DOHH2 (cell line): ENCODE data around the gene MBOAT1.

Experiments used
- H3F3A ChIP-seq: fragments of 200-600 bp; sonication (generic), shearing (Covaris generic); 2 replicates; pipeline ENCODE4 v1.6.0; 2016; ENCODE audit warnings: antibody characterized with exemption, mild to moderate bottlenecking; ENCODE audit not compliant: control insufficient read depth, insufficient read depth
- H3K27ac ChIP-seq: fragments of 200-600 bp; sonication (generic); 2 replicates; pipeline ENCODE4 v1.5.1; 2014; ENCODE audit warnings: low read depth, mild to moderate bottlenecking, low read length, moderate library complexity
- H3K27me3 ChIP-seq: fragments of 200-600 bp; sonication (generic); 2 replicates; pipeline ENCODE4 v1.6.1; 2014; ENCODE audit warnings: mild to moderate bottlenecking, low read length, mixed read lengths; ENCODE audit not compliant: control insufficient read depth
- H3K36me3 ChIP-seq: fragments of 200-600 bp; sonication (generic); 2 replicates; pipeline ENCODE4 v1.6.1; 2014; ENCODE audit warnings: mild to moderate bottlenecking, low read length, moderate library complexity, mixed read lengths; ENCODE audit not compliant: control insufficient read depth
- H3K4me1 ChIP-seq: fragments of 200-600 bp; sonication (generic); 2 replicates; pipeline ENCODE4 v1.6.1; 2014; ENCODE audit warnings: mild to moderate bottlenecking, low read length, mixed read lengths; ENCODE audit not compliant: control insufficient read depth
- H3K4me2 ChIP-seq: fragments of 200-600 bp; sonication (generic); 2 replicates; pipeline ENCODE4 v1.6.0; 2014; ENCODE audit warnings: mild to moderate bottlenecking, low read length, moderate library complexity
- H3K4me3 ChIP-seq: fragments of 200-600 bp; sonication (generic); 2 replicates; pipeline ENCODE4 v1.5.1; 2014; ENCODE audit warnings: mild to moderate bottlenecking, low read length, mixed read lengths
- H3K79me2 ChIP-seq: fragments of 200-600 bp; sonication (generic); 2 replicates; pipeline ENCODE4 v1.6.1; 2014; ENCODE audit warnings: mild to moderate bottlenecking, low read length, mixed read lengths; ENCODE audit not compliant: control insufficient read depth
- H3K9me2 ChIP-seq: fragments of 200-600 bp; sonication (generic); replicated peaks from 2 replicates; pipeline ENCODE4 v1.6.1; 2014; ENCODE audit warnings: mild to moderate bottlenecking, low read length, mixed read lengths; ENCODE audit not compliant: control insufficient read depth
- H3K9me3 ChIP-seq: fragments of 200-600 bp; sonication (generic); 2 replicates; pipeline ENCODE4 v1.6.1; 2014; ENCODE audit warnings: antibody characterized with exemption, low read length, mixed read lengths; ENCODE audit not compliant: control insufficient read depth, insufficient read depth
- H4K20me1 ChIP-seq: fragments of 200-600 bp; sonication (generic); 2 replicates; pipeline ENCODE4 v1.6.0; 2014; ENCODE audit warnings: low read depth, mild to moderate bottlenecking, antibody characterized with exemption, low read length, moderate library complexity; ENCODE audit not compliant: control insufficient read depth, insufficient read depth
- EZH2phosphoT487 ChIP-seq: fragments of 200-600 bp; sonication (generic); IDR thresholded peaks from 2 replicates; pipeline ENCODE4 v1.6.1; 2017; ENCODE audit warnings: borderline replicate concordance, mild to moderate bottlenecking, antibody characterized with exemption, low read length, moderate library complexity, mixed read lengths
- TF ChIP-seq, protein P1 (sequence below): fragments of 200-600 bp; sonication (generic); IDR thresholded peaks from one replicate; pipeline ENCODE4 v1.5.1; 2014; ENCODE audit warnings: antibody characterized with exemption, mild to moderate bottlenecking, low read depth, low read length; ENCODE audit not compliant: poor library complexity, severe bottlenecking

The MBOAT1 gene

DNA sequence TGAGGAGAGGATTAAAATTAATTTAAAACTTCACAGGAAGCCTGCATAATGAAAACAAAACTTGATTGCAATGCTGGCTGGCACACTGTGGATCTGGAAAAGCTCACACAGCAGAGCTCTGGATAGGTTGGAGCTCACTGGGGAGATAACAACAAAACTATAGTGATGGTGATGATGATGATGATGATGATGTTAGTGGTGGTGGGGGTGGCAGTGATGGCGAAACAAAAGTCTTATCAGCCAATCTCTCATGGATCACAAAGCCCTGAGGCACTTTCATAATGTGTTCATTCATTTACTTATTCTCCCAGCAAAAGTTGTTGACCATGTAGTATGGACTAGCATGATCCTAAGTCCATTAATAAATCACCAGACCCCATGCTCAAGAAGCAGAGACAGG is 152.0 kb downstream of the MBOAT1 start:
- Histone ChIP-seq H3F3A (no peaks in the 10 kb centered on the region), H3K27ac (no peak overlapping the region), H3K9me2 (no peaks in the 10 kb centered on the region), H3K4me3 (no peak overlapping the region), H4K20me1 (no peaks in the 10 kb centered on the region), H3K4me2 (no peak overlapping the region), H3K9me3 (no peaks in the 10 kb centered on the region), H3K79me2 (no peaks in the 10 kb centered on the region), H3K27me3 (no peaks in the 10 kb centered on the region; the same call in 1 of the 2 replicates), H3K4me1 (no peaks in the 10 kb centered on the region), H3K36me3 (no peaks in the 10 kb centered on the region)
- TF ChIP-seq, protein P1, sequence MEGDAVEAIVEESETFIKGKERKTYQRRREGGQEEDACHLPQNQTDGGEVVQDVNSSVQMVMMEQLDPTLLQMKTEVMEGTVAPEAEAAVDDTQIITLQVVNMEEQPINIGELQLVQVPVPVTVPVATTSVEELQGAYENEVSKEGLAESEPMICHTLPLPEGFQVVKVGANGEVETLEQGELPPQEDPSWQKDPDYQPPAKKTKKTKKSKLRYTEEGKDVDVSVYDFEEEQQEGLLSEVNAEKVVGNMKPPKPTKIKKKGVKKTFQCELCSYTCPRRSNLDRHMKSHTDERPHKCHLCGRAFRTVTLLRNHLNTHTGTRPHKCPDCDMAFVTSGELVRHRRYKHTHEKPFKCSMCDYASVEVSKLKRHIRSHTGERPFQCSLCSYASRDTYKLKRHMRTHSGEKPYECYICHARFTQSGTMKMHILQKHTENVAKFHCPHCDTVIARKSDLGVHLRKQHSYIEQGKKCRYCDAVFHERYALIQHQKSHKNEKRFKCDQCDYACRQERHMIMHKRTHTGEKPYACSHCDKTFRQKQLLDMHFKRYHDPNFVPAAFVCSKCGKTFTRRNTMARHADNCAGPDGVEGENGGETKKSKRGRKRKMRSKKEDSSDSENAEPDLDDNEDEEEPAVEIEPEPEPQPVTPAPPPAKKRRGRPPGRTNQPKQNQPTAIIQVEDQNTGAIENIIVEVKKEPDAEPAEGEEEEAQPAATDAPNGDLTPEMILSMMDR: no peak
- TF ChIP-seq EZH2phosphoT487: no peak

- Histone ChIP-seq H4K20me1 (no peaks in the 10 kb centered on the region), H3K4me1 (no peaks in the 10 kb centered on the region), H3K79me2 (no peaks in the 10 kb centered on the region), H3F3A (no peaks in the 10 kb centered on the region), H3K27me3 (no peaks in the 10 kb centered on the region; the same call in 1 of the 2 replicates), H3K36me3 (no peaks in the 10 kb centered on the region), H3K9me2 (no peaks in the 10 kb centered on the region), H3K4me3 (no peak overlapping the region), H3K4me2 (no peak overlapping the region), H3K9me3 (no peaks in the 10 kb centered on the region), H3K27ac (no peak overlapping the region)
- TF ChIP-seq, protein P1: no peak
- TF ChIP-seq EZH2phosphoT487: no peak
Measured at GRCh38 chr6:20058912-20059311, 153.4 kb downstream of the MBOAT1 start.

DNA sequence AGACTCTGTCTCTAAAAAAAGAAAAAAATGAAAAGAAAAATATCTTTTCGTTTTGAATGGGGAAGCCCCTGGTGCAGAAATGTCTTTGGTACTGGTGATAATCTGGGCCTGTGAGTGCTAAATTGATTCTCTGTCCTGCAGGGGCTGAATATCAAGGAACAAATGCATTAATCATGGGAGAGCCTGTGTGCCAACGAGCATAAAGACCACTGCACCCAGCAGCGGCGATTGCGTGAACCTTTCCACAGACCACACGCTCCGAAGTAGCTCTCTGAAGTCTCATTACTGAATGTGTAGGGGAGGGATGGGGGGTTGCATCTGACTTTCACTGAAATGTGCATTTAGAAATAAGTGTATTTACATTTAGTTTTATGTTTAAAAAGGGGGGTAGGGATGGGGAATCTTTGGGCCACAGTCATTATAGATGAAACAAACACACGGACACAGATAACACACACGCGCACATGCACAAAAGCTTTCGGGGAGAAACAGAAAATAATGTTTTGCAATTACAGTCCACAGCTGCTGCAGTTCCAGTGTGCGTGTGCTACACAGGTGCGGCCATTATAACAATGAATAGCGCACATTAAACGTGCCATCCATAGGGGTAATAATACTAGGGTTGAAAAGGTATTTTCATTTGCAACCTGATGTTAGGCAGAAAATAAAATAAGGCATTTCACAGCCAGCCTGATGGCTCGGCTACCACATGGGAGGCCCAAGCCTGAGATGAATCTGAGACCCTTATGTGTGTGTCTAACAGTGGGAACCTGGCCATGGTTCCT is 154.0 kb downstream of the MBOAT1 start:
- TF ChIP-seq, protein P1: no peak
- no peak for TF ChIP-seq EZH2phosphoT487
- Histone ChIP-seq H3K4me2 (no peak overlapping the region), H3K79me2 (no peaks in the 10 kb centered on the region), H3K36me3 (no peaks in the 10 kb centered on the region), H3K4me3 (no peak overlapping the region), H3K9me2 (no peaks in the 10 kb centered on the region), H3K27me3 (no peaks in the 10 kb centered on the region; the same call in 1 of the 2 replicates), H3F3A (no peaks in the 10 kb centered on the region), H4K20me1 (no peaks in the 10 kb centered on the region), H3K27ac (no peak overlapping the region), H3K4me1 (no peaks in the 10 kb centered on the region), H3K9me3 (no peaks in the 10 kb centered on the region)
